WERI-Rb-1 (cell line): ENCODE measurements around the gene ICA1L.

ENCODE experiments used
- DNase-seq: peaks from one replicate; pipeline ENCODE4 v3.0.0-alpha.2; 2020
- H3K27ac ChIP-seq: fragments of 250-450 bp; sonication (Bioruptor Pico); 2 replicates; pipeline ENCODE4 v1.5.1; 2020; ENCODE audit warnings: mild to moderate bottlenecking, moderate library complexity
- H3K27me3 ChIP-seq: fragments of 250-450 bp; sonication (Bioruptor Pico); 2 replicates; pipeline ENCODE4 v1.5.1; 2021; ENCODE audit warnings: mild to moderate bottlenecking, low read depth, moderate library complexity; ENCODE audit not compliant: insufficient read depth, severe bottlenecking
- H3K36me3 ChIP-seq: fragments of 250-450 bp; sonication (Bioruptor Pico); 2 replicates; pipeline ENCODE4 v1.5.1; 2020; ENCODE audit warnings: mild to moderate bottlenecking, moderate library complexity
- H3K4me3 ChIP-seq: 2 replicates; pipeline ENCODE4 v1.5.1; 2011; ENCODE audit warnings: low read depth, mild to moderate bottlenecking, control low read depth, low read length
- H3K9me3 ChIP-seq: fragments of 250-450 bp; sonication (Bioruptor Pico); 2 replicates; pipeline ENCODE4 v1.5.1; 2021; ENCODE audit warnings: mild to moderate bottlenecking, moderate library complexity; ENCODE audit not compliant: severe bottlenecking
- TF ChIP-seq, protein P1 (sequence below): IDR thresholded peaks from 2 replicates; pipeline ENCODE4 v1.5.1; 2011; ENCODE audit warnings: low read depth, mild to moderate bottlenecking, control low read depth, inconsistent platforms, low read length

ICA1L gene

DNA sequence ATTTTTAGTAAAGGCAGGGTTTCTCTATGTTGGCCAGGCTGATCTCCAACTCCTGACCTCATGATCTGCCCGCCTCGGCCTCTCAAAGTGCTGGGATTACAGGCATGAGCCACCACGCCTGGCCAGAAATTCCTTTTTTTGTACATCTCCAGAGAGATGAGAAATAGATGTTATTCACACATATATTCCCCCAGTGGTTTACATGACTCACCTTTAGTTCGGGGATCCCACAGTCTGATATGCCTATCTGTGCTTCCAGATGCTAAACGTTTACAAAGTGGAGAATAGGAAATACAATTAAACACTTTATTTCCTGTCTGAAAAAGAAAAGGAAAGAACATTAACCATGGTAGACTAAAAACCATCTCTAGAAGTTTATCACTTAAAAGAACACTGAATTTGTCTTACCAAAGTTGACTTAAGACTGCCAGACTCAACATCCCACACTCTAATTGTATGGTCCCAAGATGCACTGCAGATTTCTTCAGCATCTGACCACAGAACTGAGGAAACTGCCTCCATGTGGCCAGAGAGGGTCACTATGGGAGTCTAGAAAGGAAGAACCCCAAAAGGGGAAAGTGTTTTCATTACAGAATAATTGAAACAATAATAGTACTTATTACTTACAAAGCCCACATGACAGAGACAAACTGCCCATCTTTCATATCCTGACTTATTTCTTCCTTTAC is 12.6 kb upstream of the ICA1L start:
- Histone ChIP-seq H3K27me3 (no peaks in the 10 kb centered on the region), H3K36me3 (peaks cover 44% of the 10 kb centered on the region), H3K27ac (no peak overlapping the region), H3K9me3 (no peaks in the 10 kb centered on the region), H3K4me3 (no peak overlapping the region)
- DNase-seq, result no peak
- TF ChIP-seq, protein P1, sequence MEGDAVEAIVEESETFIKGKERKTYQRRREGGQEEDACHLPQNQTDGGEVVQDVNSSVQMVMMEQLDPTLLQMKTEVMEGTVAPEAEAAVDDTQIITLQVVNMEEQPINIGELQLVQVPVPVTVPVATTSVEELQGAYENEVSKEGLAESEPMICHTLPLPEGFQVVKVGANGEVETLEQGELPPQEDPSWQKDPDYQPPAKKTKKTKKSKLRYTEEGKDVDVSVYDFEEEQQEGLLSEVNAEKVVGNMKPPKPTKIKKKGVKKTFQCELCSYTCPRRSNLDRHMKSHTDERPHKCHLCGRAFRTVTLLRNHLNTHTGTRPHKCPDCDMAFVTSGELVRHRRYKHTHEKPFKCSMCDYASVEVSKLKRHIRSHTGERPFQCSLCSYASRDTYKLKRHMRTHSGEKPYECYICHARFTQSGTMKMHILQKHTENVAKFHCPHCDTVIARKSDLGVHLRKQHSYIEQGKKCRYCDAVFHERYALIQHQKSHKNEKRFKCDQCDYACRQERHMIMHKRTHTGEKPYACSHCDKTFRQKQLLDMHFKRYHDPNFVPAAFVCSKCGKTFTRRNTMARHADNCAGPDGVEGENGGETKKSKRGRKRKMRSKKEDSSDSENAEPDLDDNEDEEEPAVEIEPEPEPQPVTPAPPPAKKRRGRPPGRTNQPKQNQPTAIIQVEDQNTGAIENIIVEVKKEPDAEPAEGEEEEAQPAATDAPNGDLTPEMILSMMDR, result no peak

DNA sequence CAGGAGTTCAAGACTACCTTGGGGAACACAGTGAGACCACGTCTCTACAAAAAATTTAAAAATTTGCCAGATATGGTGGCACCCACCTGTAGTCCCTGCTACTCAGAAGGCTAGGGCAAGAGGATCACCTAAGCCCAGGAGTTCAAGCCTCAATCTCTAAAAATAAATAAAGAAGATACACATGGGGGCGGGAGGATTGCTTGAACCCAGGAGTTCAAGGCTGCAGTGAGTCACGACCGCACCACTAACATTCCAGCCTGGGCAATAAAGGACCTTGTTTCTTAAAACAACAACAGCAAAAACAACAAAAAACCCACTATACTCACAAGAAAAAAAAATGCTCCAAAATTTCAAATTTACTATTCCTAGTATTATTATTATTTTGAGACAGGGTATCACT is 10.0 kb upstream of the ICA1L start:
- H3K27me3 ChIP-seq, result no peaks in the 10 kb centered on the region
- no peak overlapping the region for H3K4me3 ChIP-seq
- DNase-seq, result no peak
- no peaks in the 10 kb centered on the region for H3K9me3 ChIP-seq
- TF ChIP-seq, protein P1, result no peak
- peaks cover 39% of the 10 kb centered on the region for H3K36me3 ChIP-seq
- no peak overlapping the region for H3K27ac ChIP-seq

DNA sequence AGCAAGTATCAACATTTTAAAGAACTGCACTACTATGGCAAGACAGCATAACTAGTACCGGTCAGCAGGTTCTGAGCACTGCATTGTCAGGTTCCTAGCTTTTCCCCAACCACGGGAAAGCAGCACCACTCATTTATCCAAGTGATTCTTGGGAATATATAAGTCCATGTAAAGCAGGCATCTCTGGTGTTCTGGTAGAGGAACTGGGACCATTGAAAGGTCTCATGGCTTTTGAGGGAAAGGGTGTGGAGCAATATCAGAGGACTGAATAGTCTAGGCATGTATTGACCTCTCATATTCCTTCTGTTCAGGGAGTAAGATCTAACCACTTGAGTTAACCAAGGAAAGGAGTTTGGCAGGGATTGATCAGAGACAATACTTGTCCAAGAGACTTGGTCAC is 6.1 kb upstream of the ICA1L start:
- H3K36me3 ChIP-seq, result peaks cover 18% of the 10 kb centered on the region
- TF ChIP-seq, protein P1, result no peak
- H3K9me3 ChIP-seq, result no peaks in the 10 kb centered on the region
- no peak for DNase-seq
- H3K27ac ChIP-seq, result no peak overlapping the region
- no peak overlapping the region for H3K4me3 ChIP-seq
- no peaks in the 10 kb centered on the region for H3K27me3 ChIP-seq

DNA sequence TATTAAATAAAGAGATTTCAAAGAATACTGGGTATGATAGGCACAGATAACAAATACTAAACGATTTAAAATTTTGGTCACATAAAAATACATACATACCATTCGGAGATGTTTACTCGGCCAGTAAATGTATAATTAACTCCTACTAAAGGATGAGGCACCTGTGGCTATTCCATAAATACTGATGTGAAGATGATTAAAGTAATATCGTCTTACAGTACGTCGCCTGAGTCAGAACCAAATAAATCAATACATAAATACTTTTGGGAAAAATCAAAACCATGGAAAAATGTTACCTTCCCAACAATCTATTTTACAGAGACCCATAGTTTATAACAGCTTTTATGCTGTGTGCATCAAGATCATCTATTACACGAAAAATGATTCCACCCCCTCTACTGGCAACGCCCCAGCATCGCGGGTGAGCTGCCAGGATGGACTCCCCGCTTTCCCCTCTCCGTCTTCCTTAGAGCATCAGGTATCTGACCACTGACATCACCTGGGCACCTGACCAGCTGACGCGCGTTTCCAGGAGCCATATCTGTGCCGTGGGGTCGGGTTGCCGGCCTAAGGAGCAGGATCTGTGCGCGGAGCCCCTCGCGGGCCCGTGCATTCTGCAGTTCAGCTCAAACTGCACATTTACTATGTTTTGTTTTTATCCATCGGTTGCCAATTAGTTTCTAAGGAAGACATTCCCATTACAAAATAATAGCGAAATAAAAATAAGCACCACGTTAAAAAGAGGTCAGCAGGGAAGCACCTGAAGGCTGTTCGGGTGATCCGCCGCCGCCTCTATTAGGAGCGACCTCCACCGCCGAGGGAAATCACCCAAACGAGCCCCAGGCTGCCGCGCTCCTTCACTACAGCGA is 901 bp downstream of the ICA1L start:
- DNase-seq, result peak; percentile 85
- H3K27ac ChIP-seq, result peak overlapping the region; percentile 93
- peak overlapping the region; percentile 77 for H3K4me3 ChIP-seq
- H3K9me3 ChIP-seq, result no peaks in the 10 kb centered on the region
- TF ChIP-seq, protein P1, result peak; percentile 64
- no peaks in the 10 kb centered on the region for H3K36me3 ChIP-seq
- H3K27me3 ChIP-seq, result no peaks in the 10 kb centered on the region

DNA sequence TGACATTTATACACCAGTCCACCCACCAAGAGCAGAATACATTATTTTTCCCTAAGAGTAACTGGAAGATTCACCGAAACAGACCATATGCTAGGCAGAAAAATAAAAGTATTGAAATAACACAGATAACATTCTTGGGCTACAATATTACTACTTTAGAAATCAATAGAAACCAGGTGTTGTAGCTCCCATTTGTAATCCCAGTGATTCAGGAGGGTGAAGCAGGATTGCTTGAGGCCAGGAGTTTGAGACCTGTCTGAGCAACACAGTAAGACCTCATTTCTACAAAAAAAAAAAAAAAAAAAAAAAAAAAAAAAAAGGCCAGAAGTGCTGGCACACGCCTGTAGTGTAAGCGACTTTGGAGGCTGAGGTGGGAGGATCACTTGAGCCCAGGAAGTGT is 9.6 kb downstream of the ICA1L start:
- Histone ChIP-seq H3K36me3 (no peaks in the 10 kb centered on the region), H3K4me3 (no peak overlapping the region), H3K27ac (no peak overlapping the region), H3K9me3 (no peaks in the 10 kb centered on the region), H3K27me3 (no peaks in the 10 kb centered on the region)
- DNase-seq, result no peak
- TF ChIP-seq, protein P1, result no peak
